ENCODE results near the gene PLXNA2.

DNA sequence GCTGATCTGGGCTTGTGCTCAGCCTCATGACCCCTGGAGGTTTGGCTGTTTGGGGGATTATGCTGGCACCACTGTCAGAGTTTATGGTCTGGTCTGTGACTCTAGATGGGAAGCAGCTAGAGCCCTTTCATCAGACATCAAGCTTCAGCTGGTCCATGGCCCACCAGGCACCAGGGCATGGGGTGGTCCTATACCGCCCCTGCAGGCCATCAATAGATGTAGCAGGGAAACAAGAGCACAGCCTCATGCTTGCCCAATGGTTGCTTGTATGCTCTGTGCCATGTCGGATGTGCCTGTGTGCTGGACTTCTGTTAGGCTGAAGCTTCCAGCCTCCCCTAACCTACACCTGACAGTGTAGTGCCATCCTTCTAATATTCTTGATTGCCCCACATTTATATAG, 262.2 kb downstream of the PLXNA2 start:
- TF ChIP-seq, protein P1, sequence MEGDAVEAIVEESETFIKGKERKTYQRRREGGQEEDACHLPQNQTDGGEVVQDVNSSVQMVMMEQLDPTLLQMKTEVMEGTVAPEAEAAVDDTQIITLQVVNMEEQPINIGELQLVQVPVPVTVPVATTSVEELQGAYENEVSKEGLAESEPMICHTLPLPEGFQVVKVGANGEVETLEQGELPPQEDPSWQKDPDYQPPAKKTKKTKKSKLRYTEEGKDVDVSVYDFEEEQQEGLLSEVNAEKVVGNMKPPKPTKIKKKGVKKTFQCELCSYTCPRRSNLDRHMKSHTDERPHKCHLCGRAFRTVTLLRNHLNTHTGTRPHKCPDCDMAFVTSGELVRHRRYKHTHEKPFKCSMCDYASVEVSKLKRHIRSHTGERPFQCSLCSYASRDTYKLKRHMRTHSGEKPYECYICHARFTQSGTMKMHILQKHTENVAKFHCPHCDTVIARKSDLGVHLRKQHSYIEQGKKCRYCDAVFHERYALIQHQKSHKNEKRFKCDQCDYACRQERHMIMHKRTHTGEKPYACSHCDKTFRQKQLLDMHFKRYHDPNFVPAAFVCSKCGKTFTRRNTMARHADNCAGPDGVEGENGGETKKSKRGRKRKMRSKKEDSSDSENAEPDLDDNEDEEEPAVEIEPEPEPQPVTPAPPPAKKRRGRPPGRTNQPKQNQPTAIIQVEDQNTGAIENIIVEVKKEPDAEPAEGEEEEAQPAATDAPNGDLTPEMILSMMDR (conservative IDR thresholded peaks at IDR 0.05; ENCODE audit: low read length): peak; percentile 74
- TF ChIP-seq EZH2phosphoT487 (IDR thresholded peaks at IDR 0.05; ENCODE audit: borderline replicate concordance, low read depth, low read length): no peak

Data from OCI-LY7 (cell line).